ENCODE measurements around the gene OXGR1.
"Not testable (repeated sequence)": the region's sequence is repeated elsewhere in the genome, so short reads cannot be mapped to it uniquely, and the experiment has no call there.

Gene OXGR1
- 0 to 0.04 (median 0) reads per million in 18 experiments for total RNA-seq

DNA sequence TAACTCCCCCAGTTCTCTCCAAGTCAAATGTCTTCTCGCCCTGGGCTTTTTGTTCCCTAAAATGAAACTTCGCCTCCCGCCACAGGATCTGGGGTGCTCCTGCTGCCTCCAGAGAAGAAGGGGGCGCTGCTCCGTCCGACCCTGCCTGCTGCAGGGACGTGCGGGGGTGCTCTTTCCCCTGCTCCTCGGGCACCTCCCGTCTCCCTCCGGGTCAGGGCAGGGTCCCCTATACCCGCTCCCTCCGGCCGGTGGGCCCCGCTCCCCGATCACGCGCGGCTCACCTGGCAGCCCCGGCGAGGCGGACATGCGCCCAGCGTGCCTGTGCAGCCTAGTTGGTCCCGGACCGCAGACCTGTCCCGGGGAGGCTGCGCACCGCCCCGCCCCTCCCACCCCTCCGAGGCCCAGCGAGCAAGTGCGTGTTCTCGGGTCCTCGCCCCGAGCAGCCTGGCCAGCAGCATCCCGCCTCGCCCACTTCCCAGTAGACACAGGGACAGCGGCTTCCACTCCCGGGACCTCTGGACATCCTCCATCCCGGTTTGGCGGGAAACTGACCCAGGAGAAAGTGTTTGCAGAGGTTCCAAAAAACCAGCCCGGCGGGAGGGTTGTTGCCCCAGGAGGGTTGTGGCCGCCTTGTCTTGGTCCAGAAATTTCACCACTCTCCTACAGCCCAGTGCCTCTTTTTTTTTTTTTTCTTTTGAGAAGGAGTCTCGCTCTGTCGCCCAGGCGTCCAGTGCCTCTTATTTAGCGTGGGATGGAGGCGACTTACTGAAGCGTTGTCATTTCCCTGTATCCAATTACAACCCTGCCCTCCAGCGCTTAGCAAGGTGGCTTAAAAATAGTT is at the start of gene OXGR1:
TSS of gene OXGR1 (minus strand) at position 460 of the 841 bp plus-strand sequence. CDS start 6,717 bp downstream, outside the sequence.
- DNase-seq = peak in 1 of 2 donors; percentile 22

DNA sequence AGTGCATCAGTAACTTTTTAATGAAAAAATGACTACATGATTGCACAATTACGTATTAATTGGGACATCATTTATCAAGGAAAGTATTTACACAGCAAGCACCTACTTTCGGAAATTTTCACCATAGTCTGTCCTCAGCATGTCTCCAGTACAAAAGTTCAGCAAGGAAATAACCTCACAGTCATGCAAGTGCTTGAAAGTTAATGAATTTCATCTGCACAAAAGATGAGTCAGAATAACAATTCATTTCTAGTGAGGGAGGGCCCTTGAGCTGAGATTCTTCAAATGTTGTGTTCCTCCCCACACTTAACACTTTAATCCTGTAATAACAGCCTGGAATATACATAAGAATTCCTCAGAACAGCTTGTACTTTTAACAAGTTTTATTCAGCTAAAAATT is 49.0 kb upstream of the OXGR1 start:
- no peak for DNase-seq

DNA sequence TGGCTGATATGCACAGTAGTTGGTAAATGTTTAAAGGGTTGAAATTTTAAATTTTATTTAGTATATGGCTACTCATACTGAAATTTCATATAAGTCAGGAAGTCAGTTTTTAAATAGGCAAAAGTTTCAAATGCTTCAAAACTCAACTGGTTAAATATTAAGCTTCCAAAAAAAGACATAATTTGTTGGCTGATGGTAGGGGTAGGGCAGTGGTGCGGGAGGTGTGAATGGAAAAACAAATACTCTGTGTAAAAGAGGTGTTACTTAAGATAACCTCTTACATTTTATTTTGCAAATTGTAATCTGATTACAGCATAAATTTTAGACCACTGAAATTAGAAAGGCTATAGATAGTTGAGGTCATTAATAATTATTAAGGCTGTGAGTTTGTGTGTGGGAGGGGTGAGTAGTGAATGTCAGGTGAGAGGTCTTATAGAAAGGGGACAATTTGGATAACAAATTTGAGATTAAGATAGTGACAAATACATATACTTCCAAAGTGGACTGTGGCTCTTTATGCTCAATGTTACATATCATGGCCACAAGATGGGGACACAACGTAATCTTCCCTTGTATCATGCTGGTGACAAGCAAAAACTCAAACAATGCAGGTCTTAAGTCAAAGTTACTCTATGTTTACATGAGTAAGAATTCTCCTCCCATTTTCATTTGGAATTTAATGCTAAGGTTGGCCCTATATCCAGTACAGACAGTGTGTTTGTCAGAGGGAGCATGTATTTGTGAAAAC is 36.6 kb upstream of the OXGR1 start:
- DNase-seq = peak; percentile 29 to 31

DNA sequence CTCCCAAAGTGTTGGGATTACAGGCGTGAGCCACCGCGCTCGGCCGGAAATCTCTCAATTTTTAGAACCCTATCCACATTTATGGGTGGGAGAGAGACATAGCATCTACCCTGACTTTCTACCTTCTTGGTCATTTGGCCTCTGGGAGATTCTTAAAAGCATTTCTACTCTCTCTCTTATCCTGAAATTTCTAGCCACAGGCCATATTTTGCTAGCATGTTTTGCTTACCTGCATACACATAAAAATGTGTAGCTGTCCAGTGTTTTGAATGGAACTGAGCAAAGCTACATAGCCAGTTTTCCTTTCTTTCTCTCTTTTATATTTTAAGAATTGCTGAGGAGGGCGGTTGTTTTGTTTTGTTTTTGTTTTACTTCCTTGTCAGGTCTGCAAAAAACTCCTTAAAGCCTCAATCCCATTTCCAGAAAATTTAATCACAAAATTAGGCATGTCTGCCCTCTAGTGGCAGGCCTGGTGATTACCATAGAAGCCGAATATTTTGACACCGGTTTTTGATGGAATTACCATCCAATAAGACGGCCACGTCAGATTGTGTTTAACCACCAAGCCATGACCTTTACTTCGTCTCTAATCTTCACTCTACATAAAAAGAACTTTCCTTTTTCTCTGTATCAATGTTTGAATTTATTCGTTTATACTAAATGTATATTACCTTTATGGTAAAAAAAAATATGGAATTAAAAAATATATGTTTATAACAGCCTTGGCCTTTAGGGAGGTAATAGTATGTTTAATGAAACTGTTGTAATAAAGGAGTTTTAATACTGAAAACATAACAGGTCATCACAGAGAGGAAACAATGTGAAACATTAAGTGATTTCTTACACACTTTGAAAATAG is 34.4 kb upstream of the OXGR1 start:
- DNase-seq = peak; percentile 73 to 76

DNA sequence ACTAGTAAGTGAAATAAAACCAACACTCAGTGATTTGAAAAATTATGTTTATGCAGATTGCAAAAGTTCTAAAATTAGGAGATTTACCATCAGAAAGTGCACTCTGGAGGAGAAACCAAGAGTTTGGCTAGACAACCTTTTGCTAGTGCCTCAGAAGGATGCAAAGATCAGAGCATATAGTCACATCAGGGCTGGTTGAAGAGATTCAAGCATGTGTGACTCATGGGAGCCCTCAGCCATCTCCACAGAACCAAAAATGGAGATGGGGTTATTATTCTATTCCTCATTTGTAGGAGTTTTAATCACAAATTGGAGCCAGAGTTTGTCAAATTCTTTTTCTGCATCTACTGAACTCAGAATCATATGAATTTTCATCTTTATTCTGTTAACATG is 32.9 kb upstream of the OXGR1 start:
- DNase-seq = no peak

DNA sequence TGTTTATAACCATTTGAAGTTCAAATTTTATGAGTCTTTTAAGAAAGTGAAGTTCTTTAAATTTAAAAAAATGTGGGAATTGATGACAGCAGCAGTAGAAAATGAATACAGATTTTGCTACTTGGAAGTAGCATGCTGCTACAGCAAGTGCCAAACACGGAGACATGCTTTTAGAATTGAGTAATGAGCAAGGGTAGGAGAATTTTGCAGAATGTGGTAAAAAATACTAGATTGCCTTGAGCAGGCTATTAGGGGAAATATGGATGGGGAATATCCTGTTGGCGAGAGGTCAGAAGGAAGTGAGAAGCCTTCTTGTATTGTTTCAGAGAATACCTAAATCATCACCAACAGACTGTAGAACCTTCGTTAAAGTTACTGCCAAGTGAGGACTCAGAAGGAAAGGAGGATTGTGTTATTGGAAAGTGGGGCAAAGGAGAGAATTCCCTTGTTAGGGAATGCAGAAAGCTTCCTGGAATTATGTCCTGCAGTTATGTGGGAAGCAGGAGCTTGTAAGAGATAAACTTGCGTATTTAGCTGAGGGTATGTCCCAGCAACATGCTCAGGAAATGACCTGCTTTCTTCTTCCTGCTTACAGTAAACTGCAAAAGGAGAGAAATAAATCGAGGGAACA is 32.4 kb upstream of the OXGR1 start:
- no peak for DNase-seq

DNA sequence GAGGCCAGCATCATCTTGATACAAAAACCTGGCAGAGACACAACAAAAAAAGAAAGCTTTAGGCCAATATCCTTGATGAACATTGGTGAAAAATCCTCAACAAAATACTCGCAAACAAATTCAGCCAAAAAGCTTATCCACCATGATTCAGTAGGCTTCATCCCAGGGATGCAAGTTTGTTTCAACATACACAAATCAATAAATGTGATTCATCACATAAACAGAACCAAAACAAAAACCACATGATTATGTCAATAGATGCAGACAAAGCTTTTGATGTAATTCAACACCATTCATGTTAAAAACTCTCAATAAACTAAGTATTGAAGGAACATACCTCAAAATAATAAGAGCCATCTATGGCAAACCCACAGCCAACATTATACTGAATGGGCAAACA is 29.5 kb upstream of the OXGR1 start:
- DNase-seq = not testable (repeated sequence)

DNA sequence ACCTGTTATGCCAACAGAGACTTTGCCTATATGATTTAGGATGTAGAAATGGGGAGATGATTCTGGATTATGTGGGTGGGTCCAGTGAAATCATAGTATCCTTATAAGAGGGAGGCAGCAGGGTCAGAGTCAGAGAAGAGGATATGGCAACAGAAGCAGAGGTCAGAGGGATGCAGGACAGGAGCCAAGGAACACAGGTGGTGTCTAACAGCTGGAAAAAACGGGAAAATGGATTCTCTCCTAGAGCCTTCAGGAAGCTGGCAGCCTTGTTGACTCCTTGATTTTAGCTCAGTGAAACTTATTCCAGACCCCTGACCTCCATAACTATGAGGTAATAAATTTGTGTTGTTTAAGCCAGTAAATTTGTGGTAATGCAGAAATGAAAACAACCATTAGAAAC is 28.8 kb upstream of the OXGR1 start:
- no peak for DNase-seq

DNA sequence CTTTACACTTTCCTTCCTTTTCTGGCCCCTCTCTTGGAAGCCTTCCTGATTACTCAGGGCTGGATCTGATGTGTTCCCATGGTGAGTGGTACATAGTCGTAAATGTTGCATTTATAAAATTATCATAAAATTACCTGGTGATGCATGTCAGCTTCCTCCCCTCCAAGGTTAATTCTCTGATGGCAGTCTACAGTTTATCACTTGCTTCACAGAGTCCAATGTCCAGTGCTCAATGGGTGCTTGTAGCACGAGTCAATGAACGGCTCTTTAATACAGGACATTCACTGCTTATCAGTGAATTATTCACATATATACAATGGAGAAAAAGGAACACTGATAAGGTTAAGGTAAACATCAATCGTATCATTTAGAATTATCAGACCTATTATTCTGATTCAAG is 27.0 kb upstream of the OXGR1 start:
- DNase-seq = no peak

DNA sequence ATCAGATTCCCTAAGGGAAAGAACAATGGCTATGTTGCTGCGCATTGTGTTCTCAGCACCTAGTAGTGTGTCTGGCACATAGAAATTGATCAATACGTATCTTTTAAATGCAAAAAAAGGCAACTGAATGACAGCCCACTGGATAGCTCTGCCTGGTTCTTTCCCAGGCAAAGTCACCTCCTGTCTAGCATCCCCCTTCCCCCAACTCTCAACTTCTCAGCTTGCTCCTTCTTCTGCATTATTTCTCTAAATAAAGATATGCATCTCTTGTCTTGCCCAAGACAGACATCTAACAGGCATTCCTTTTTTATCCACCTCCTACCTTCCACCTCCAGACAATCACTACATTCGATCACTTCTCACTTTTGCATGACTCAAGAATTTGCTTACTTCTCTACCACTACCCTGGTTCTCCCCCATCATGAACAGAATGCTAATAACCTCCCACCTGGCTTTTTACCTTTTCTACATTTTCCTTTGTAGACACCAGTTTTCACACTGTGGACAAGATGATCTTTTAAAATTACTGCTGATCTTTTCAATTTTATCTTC is 26.5 kb upstream of the OXGR1 start:
- no peak for DNase-seq

DNA sequence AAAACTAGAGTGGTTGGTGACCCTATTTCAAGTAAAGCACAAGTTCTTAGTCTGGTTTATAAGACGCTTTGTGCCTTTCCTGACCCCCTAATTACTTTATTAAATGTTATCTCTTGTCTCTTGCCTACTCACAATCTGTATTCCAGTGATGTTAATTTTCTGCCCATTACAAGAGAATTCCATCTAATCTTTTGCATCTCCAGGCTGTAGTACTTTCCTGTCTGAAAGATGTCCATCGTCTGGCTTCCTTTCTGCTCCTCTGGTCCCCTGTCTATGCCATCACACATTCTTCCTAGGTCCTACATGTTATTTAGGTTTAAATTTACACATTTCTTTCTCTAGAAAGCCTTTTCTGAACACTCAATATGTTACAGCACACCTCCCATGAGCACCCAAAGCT is 25.9 kb upstream of the OXGR1 start:
- no peak for DNase-seq

DNA sequence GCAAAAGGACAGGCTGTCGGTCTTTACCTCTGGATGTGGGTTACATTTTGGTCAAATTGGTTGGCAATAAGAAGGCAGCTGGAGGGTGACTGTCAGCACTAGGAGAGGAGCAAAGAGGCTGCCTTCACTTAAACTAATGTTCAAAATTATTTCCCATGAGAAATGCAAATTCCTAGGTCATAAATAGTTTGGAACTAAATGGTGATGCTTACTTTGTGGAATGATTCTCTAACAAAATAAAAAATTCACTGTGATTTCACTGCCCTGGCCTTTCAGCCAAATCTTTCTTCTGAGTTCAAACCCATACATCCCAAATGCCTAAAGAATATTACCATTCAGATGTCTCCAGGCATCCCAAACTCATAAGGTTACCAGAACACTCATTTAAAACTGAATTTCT is 25.0 kb upstream of the OXGR1 start:
- DNase-seq = no peak

DNA sequence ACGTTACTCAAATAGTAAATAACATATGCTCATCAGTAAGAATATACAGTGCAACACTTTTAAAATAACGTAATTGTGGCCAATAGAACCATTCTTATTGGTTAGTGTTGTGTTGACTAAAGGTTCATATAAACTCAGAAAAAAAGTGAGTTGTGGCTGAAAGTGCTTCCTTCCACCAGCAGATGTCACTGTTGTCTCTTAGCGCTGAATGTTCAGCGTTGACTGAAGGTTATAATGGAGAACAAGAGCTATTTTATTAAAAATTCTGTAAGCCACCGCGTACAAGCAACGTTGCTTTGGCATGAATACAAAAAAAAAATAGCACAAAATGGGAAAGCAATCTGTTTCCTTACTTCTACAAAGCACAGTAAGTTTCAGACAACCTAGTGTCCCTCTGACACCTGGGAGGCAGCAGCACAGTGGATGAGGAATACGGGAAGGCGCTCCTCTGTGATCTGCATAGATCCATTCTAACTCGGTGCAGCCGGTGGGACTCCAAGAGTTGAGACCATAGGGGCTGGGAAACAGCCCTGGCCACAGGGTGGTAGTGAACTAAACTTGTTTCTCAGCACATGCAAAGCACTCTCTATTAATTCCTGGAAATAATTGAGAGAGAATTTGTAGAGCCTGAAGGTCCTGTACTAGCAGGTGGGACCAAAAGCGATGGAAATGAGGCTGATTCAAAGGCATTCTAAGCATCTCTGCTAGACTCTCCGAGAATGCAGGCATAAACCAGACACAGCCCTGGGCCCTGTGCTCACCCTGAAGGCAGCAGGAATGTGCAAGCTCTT is 23.9 kb upstream of the OXGR1 start:
- DNase-seq = peak; percentile 54 to 66

DNA sequence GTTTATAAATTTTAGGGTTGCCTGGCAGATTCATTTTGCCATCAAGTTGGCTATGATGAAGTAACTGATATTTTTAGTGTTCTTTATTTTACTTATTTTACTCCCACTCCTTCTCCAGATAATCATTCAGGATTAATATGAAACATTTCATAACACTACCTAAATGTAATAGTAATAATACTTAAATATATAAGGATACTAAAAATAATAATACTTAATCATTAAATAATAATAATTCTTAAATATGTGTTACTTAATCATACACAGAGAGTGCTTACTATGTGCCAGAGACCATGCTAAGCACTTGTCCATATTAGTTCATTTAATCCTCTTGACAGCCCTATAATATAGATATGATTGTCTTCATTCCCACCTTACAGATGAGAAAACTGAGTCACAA is 23.0 kb upstream of the OXGR1 start:
- no peak for DNase-seq

DNA sequence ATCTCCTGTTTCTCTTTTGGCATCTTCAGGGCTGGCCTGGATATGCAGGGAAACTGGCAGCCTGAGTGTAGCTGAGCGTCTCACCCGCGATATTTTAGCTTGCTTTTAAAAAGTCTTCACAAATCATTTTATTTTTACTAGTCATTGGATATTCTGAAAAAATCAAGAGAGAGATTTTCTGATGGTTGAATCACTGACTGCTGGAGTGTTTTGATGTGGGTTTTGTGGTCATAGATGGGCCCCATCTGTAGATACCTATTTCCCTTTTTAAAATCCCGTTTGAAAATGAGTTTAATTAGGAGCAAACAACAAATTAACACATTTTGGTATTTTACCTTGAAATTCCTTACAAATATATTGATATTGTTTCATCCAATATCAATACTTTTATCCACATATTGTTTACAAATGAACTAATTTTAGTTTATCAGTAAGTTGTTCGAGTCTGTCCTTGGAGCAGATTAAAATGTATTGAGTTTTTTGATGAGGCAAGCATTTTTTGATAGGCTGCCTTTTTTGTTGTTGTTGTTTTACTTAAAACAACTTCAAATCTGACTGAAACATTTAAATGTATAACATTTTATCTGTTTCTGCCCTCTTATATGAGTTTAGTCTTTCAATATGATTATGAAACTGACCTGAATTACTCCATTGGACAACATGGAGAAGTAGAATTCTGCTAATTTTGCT is 21.5 kb upstream of the OXGR1 start:
- DNase-seq = no peak

DNA sequence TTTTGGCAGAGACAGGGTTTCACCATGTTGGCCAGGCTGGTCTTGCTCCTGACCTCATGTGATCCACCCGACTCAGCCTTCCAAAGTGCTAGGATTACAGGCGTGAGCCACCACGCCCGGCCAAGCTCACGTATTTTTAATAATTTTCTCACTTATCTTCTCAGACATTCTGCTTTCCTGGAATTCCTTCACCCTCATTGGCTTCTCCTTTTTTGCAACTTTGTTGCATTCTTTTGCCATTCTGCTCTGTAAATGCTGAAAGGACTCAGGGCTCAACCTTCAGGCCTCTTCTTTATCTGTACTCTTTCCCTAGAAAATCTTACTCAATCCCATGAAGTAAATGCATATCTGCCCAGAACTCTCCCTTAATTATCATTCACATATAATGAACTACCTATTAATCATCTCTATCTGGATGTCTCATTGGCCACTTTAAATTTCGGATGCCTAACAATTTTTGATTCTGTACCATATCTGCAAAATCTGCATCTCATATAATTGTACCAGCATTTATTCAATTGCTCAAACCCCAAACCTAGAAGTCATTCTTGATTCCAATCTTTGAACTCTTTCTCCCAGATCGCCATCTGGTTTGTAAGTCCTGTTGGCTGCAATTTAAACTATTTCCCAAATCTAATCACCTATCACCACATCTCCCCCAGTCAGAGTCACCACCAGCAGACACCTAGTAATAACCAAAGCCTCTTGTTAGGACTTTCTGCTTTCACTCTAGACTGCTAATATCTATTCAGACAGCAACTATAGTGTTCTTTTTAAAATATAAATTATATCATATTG is 18.2 kb upstream of the OXGR1 start:
- DNase-seq = no peak

DNA sequence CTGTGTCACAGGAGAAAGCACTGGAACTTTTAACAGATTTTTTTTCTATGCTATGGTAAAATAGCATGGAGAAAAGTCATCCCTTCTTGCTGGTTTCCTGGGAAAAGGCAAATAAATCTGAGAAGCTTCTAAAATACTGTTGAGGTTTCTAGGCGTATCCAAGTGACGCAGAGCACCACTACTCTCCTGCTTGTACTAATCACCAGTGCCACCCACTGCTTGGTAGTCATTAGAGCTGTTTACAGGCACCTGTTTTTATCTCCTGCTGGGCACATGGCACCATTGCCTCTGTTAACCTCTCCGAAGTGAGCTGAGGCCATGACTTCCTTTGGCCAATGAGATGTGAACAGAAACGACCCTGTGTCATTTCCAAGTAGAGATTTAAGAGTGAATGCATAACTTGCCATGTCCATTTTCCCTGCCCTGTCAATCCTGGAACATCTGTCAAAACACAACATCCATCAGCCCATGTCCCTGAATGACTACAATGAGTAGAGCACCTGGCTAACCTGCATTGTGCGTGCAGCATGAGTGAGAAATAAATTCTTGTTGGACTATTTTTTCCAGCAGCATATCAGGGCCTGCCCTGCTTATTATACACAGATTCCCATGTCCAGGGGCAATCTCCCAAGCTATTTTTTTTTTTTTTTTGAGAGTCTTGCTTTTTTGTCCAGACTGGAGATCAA is 17.3 kb upstream of the OXGR1 start:
- no peak for DNase-seq

DNA sequence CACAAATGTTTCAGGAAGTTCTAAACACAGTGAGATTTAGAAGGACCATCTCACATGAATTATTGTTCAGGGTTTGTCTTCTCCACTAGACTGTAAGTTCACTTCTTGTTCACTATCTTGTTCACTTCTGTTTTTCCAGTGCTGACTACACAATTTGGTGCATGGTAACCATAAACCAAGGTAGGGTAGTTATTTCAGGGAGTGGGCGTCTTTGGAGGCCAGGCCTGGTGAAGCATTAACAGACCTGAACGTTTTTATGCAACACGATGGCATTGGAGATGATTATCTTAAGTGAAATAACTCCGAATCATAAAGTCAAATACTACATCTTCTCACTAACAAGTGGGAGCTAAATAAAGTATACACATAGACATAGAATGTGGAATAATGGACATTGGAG is 14.4 kb upstream of the OXGR1 start:
- no peak for DNase-seq

DNA sequence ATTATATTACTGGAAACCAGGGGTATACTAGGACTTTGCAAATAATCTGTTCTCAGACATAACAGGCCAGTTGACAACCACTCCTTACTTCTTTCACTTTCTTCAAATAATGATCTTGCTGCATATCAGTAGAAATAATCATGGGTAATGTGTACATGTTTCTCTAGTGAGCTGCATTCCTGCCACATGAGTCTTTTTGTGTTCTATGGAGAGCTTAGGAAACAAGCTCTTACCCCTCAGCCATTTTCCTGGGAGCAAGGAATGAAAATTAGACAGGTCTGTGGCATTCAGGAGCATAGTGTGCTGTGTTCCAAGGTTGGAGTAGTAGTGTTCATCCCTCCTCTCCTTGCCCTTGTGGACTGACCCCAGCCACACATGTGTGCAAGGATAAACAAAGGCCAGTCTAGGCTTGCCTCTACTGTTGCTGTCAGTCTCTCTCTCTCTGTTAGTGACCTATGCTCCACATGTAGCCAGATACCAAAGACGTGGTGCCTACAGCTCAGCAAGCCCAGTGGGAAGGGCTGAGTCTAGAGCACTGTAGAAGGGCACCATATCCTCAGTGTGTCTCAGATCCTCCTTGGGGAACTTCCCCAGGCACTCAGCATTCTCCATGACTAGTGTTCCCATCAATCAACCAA is 11.5 kb upstream of the OXGR1 start:
- no peak for DNase-seq
